Sigmoid colon (tissue), 7 donors: ENCODE results near the gene BCAS3. TPM values are rescaled to one million over a fixed set of nuclear protein-coding genes. Genes with fewer than 3 reads are reported as not detected.

ENCODE experiments used
- DNase-seq: peaks from one replicate; pipeline ENCODE4 v3.0.0-alpha.2; 2019
- H3K27ac ChIP-seq, 4 donors: fragments of 200-600 bp; sonication (generic); one replicate each; pipeline ENCODE4 v1.5.1; 2016 to 2019; ENCODE audit warnings: mild to moderate bottlenecking in 1 of 4
- H3K27me3 ChIP-seq, 3 donors: fragments of 200-600 bp; sonication (generic); one replicate each; pipeline ENCODE4 v1.5.1; 2019; ENCODE audit warnings: mild to moderate bottlenecking in 1 of 3
- H3K36me3 ChIP-seq, 4 donors: fragments of 200-600 bp; sonication (generic); one replicate each; pipeline ENCODE4 v1.5.1; 2016 to 2019
- H3K4me1 ChIP-seq, 4 donors: fragments of 200-600 bp; sonication (generic); one replicate each; pipeline ENCODE4 v1.5.1; 2017 to 2019
- H3K4me3 ChIP-seq, 4 donors: fragments of 200-600 bp; sonication (generic); one replicate each; pipeline ENCODE4 v1.5.1; 2017 to 2019; ENCODE audit warnings: mild to moderate bottlenecking in 2 of 4, moderate library complexity in 1 of 4
- H3K9me3 ChIP-seq, 4 donors: fragments of 200-600 bp in 3 of 4; sonication (generic) in 3 of 4; one replicate each; pipeline versions ENCODE4 v1.5.1 to v1.6.1; 2013 to 2019
- CTCF ChIP-seq, 4 experiments: fragments of 450-650 bp in 3 of 4; fragments of 200-600 bp in 1 of 4; IDR thresholded peaks; one replicate each; pipeline ENCODE4 v1.5.1; 2016 to 2019; ENCODE audit warnings: antibody characterized with exemption in 4 of 4, mild to moderate bottlenecking in 3 of 4, moderate library complexity in 2 of 4
- EP300 ChIP-seq, 4 donors: sonication (generic); formaldehyde crosslinking; IDR thresholded peaks; one replicate each; pipeline ENCODE4 v1.6.1; 2017; ENCODE audit warnings: antibody characterized with exemption in 4 of 4
- POLR2A ChIP-seq, 2 donors: fragments of 450-650 bp; IDR thresholded peaks; one replicate each; pipeline ENCODE4 v1.6.1; 2016; ENCODE audit warnings: antibody characterized with exemption in 2 of 2, mild to moderate bottlenecking in 2 of 2, moderate library complexity in 2 of 2
- POLR2AphosphoS5 ChIP-seq, 4 donors: sonication (generic); formaldehyde crosslinking; IDR thresholded peaks; one replicate each; pipeline ENCODE4 v1.6.1; 2017; ENCODE audit warnings: antibody characterized with exemption in 4 of 4
- WGBS, 2 donors: extraction: QIAGEN DNeasy Blood & Tissue Kit; methylation state at CpG; one replicate each; pipeline ENCODE4 v1.1.7; 2013; 5-methylcytosine and 5-hydroxymethylcytosine counted together
- intact Hi-C: fragments of 100-400 bp; cut with DNase I; formaldehyde crosslinking; loops from one replicate; pipeline ENCODE4 v1.15.1; 2023
- polyA plus RNA-seq, 3 donors: library from polyadenylated mRNA; stranded (reverse); fragments of 200-250 nt; gene quantifications; one replicate each; pipeline ENCODE4 v1.2.3, GENCODE V29; 2013
- total RNA-seq, 4 donors: library from RNA; depleted of rRNA; stranded (reverse); fragments of >200 nt; gene quantifications; one replicate each; pipeline ENCODE4 v1.1.0, GENCODE V29; 2016
- donor health status: healthy with polysubstance abuse.
- donor health status: Bipolar disorder and iron deficiency.
- donor health status: healthy.

Gene BCAS3
- total and polyA plus RNA-seq, 7 donors: 6.3 to 38.5 (median 28.5) TPM

GRCh38 chr17:61379457-61380216 lies 702.0 kb downstream of the BCAS3 start:
- 92 to 96% methylated on average over 21 of the region's 21 CpGs for WGBS, 2 donors
- Histone ChIP-seq H3K4me3 (no peak overlapping the region), H3K27ac (no peak overlapping the region), H3K36me3 (no peaks in the 10 kb centered on the region), H3K27me3 (no peaks in the 10 kb centered on the region), H3K4me1 (no peaks in the 10 kb centered on the region), H3K9me3 (no peaks in the 10 kb centered on the region)
- no peak for DNase-seq
- TF ChIP-seq POLR2AphosphoS5 (IDR thresholded peaks at IDR 0.05) (no peak), POLR2A (IDR thresholded peaks at IDR 0.05) (no peak), CTCF (IDR thresholded peaks at IDR 0.05) (no peak)
- intact Hi-C loops: loop anchor here (10.0 kb wide), 2 partner anchors 45 to 375 kb away; no protein-coding TSS in a partner anchor

- WGBS, 2 donors: 85 to 93% methylated on average over 10 of the region's 10 CpGs
- Histone ChIP-seq H3K4me3 (no peak overlapping the region), H3K27me3 (no peaks in the 10 kb centered on the region), H3K9me3 (no peaks in the 10 kb centered on the region), H3K4me1 (no peaks in the 10 kb centered on the region), H3K36me3 (no peaks in the 10 kb centered on the region), H3K27ac (no peak overlapping the region)
- no peak for DNase-seq
- intact Hi-C loops: loop anchor here (10.0 kb wide), 2 partner anchors 46 to 376 kb away; no protein-coding TSS in a partner anchor
- TF ChIP-seq POLR2A (IDR thresholded peaks at IDR 0.05): no peak
Observed at GRCh38 chr17:61380217-61380835, 702.7 kb downstream of the BCAS3 start.

GRCh38 chr17:61380836-61381525 lies 703.3 kb downstream of the BCAS3 start:
- intact Hi-C loops: loop anchor here (10.0 kb wide), 2 partner anchors 46 to 376 kb away; no protein-coding TSS in a partner anchor
- no peak for TF ChIP-seq CTCF (IDR thresholded peaks at IDR 0.05)
- Histone ChIP-seq H3K27ac (no peak overlapping the region), H3K4me3 (no peak overlapping the region), H3K36me3 (no peaks in the 10 kb centered on the region), H3K4me1 (no peaks in the 10 kb centered on the region), H3K9me3 (no peaks in the 10 kb centered on the region), H3K27me3 (no peaks in the 10 kb centered on the region)
- DNase-seq: no peak
- 90 to 91% methylated on average over 18 of the region's 18 CpGs for WGBS, 2 donors

GRCh38 chr17:61381537-61381936 lies 703.9 kb downstream of the BCAS3 start:
- H3K36me3 ChIP-seq: no peaks in the 10 kb centered on the region
- no peak overlapping the region for H3K27ac ChIP-seq
- no peak overlapping the region for H3K4me3 ChIP-seq
- intact Hi-C loops: loop anchor here (10.0 kb wide), 2 partner anchors 47 to 377 kb away; no protein-coding TSS in a partner anchor
- no peak for DNase-seq
- TF ChIP-seq POLR2AphosphoS5 (IDR thresholded peaks at IDR 0.05) (no peak), POLR2A (IDR thresholded peaks at IDR 0.05) (no peak), EP300 (IDR thresholded peaks at IDR 0.05) (no peak)
- no peaks in the 10 kb centered on the region for H3K4me1 ChIP-seq
- H3K27me3 ChIP-seq: no peaks in the 10 kb centered on the region
- no peaks in the 10 kb centered on the region for H3K9me3 ChIP-seq
- 93 to 94% methylated on average over 5 of the region's 5 CpGs for WGBS, 2 donors

GRCh38 chr17:61382796-61383688 lies 705.4 kb downstream of the BCAS3 start:
- Histone ChIP-seq H3K36me3 (no peaks in the 10 kb centered on the region), H3K27me3 (no peaks in the 10 kb centered on the region), H3K4me3 (no peak overlapping the region), H3K4me1 (no peaks in the 10 kb centered on the region), H3K27ac (no peak overlapping the region), H3K9me3 (no peaks in the 10 kb centered on the region)
- intact Hi-C loops: loop anchor here (10.0 kb wide), 2 partner anchors 48 to 378 kb away; no protein-coding TSS in a partner anchor
- 92% methylated on average over 16 of the region's 16 CpGs for WGBS, 2 donors
- no peak for TF ChIP-seq EP300 (IDR thresholded peaks at IDR 0.05)
- no peak for TF ChIP-seq POLR2AphosphoS5 (IDR thresholded peaks at IDR 0.05)
- TF ChIP-seq CTCF (IDR thresholded peaks at IDR 0.05): no peak
- TF ChIP-seq POLR2A (IDR thresholded peaks at IDR 0.05): no peak
- DNase-seq: no peak
